Fibroblast of mammary gland (primary cell): Measurements from ENCODE around the gene ASB3.
A peak's percentile ranks its signal among the peaks of the same experiment; 100 is the strongest.

Source experiments
- DNase-seq: peaks from one replicate; pipeline ENCODE4 v3.0.0-alpha.2; 2010; ENCODE audit warnings: low read depth
- H3K4me3 ChIP-seq: 2 replicates; pipeline ENCODE4 v1.5.1; 2011; ENCODE audit warnings: low read depth, mild to moderate bottlenecking, low read length, moderate library complexity; ENCODE audit not compliant: control insufficient read depth
- CTCF ChIP-seq: conservative IDR thresholded peaks from 2 replicates; pipeline ENCODE4 v1.5.1; 2011; ENCODE audit warnings: low read depth, low read length, inconsistent platforms; ENCODE audit not compliant: control insufficient read depth, insufficient read depth

ASB3 gene

GRCh38 chr2:53756644-53757043 lies 30.1 kb downstream of the ASB3 start:
- TF ChIP-seq CTCF: no peak
- no peak overlapping the region for H3K4me3 ChIP-seq
- no peak for DNase-seq

- no peak for TF ChIP-seq CTCF
- H3K4me3 ChIP-seq: no peak overlapping the region
- DNase-seq: peak; percentile 62
Measured at GRCh38 chr2:53755121-53755520, 31.6 kb downstream of the ASB3 start.

- no peak for DNase-seq
- H3K4me3 ChIP-seq: no peak overlapping the region
- no peak for TF ChIP-seq CTCF
Measured at GRCh38 chr2:53753041-53753440, 33.7 kb downstream of the ASB3 start.

GRCh38 chr2:53752385-53752784 lies 34.4 kb downstream of the ASB3 start:
- TF ChIP-seq CTCF: no peak
- DNase-seq: no peak
- no peak overlapping the region for H3K4me3 ChIP-seq

GRCh38 chr2:53751728-53752127 lies 35.0 kb downstream of the ASB3 start:
- TF ChIP-seq CTCF: no peak
- no peak overlapping the region for H3K4me3 ChIP-seq
- peak; percentile 68 for DNase-seq

GRCh38 chr2:53750041-53750768 lies 36.5 kb downstream of the ASB3 start:
- H3K4me3 ChIP-seq: no peak overlapping the region
- DNase-seq: no peak
- TF ChIP-seq CTCF: no peak
